Ovary (tissue), 9 donors: Measurements from ENCODE around the gene MYOF. TPM values are rescaled to one million over a fixed set of nuclear protein-coding genes. Genes with fewer than 3 reads are reported as not detected.

ENCODE experiments used
- DNase-seq, 5 donors: peaks; one replicate each; pipeline ENCODE4 v3.0.0-alpha.2; 2019 to 2020
- H3K27ac ChIP-seq, 2 donors: fragments of 200-600 bp; one replicate each; pipeline versions ENCODE4 v1.5.1 to v1.8.0; 2019 to 2022
- H3K27me3 ChIP-seq: fragments of 200-600 bp; one replicate; pipeline ENCODE4 v1.8.0; 2022
- H3K36me3 ChIP-seq: fragments of 200-600 bp; sonication (generic); one replicate; pipeline ENCODE4 v1.5.1; 2019
- H3K4me1 ChIP-seq: one replicate; pipeline ENCODE4 v1.8.1; 2013; ENCODE audit warnings: mild to moderate bottlenecking, moderate library complexity; ENCODE audit not compliant: insufficient read depth
- H3K4me3 ChIP-seq: fragments of 200-600 bp; sonication (generic); one replicate; pipeline ENCODE4 v1.5.1; 2017
- H3K9me3 ChIP-seq, 2 donors: fragments of 200-600 bp in 1 of 2; sonication (generic) in 1 of 2; one replicate each; pipeline versions ENCODE4 v1.5.1 to v1.8.1; 2013 to 2019; ENCODE audit warnings: mild to moderate bottlenecking in 1 of 2, moderate library complexity in 1 of 2
- EP300 ChIP-seq: sonication (generic); formaldehyde crosslinking; IDR thresholded peaks from one replicate; pipeline ENCODE4 v1.6.1; 2017; ENCODE audit warnings: antibody characterized with exemption
- POLR2A ChIP-seq: fragments of 450-650 bp; IDR thresholded peaks from one replicate; pipeline ENCODE4 v1.6.1; 2017; ENCODE audit warnings: antibody characterized with exemption, mild to moderate bottlenecking, moderate library complexity
- WGBS, 3 donors: extraction: QIAGEN DNeasy Blood & Tissue Kit in 1 of 3; methylation state at CpG; one replicate each; pipeline versions ENCODE4 v1.1.5 to v1.1.7; 2013 to 2017; 5-methylcytosine and 5-hydroxymethylcytosine counted together
- intact Hi-C, 4 donors: fragments of 100-400 bp; cut with DNase I; formaldehyde crosslinking; loops; one replicate each; pipeline versions ENCODE4 v1.11.0 to v1.15.1; 2022 to 2023
- polyA plus RNA-seq, 2 donors: library from polyadenylated mRNA; stranded (reverse); fragments of 200-250 nt in 1 of 2; fragments of 350-450 nt in 1 of 2; fragmentation: Illumina TruSeq in 1 of 2; extraction: RNeasy Lipid Tissue Mini Kit (QIAGEN cat#74804) in 1 of 2; gene quantifications; one replicate each; pipeline ENCODE4 v1.2.3, GENCODE V29; 2013 to 2014
- total RNA-seq, 7 donors: library from RNA; depleted of rRNA in 2 of 7; stranded (reverse); fragments of >200 nt in 2 of 7; fragmentation: NEBNext Ultra II Directional in 3 of 7; extraction: Animal tissue kit (Norgen Biotek cat#: 25700) in 3 of 7; gene quantifications; one replicate each; pipeline versions ENCODE4 v1.1.0 to v1.2.4, GENCODE V29; 2016 to 2023
- TF ChIP-seq, protein P1 (sequence below), 3 donors: fragments of 450-650 bp in 2 of 3; fragments of 200-600 bp in 1 of 3; IDR thresholded peaks; one replicate each; pipeline versions ENCODE4 v1.5.1 to v1.8.0; 2016 to 2022; ENCODE audit warnings: antibody characterized with exemption in 3 of 3, mild to moderate bottlenecking in 1 of 3
- donor health status: DM: no; HTN: no; CAD: no; lungs with moderate emphysema.
- donor health status: DM: no; HTN: no; CAD: no.
- donor health status: Bipolar disorder and iron deficiency.
- donor health status: DM: yes; HTN: yes; CAD: no.
- donor health status: DM: no; HTN: no; CAD: no.
- donor health status: DM: yes; HTN: yes; CAD: no.

The MYOF gene
- total and polyA plus RNA-seq, 9 donors: 7.9 to 89.0 (median 45.7) TPM

DNA sequence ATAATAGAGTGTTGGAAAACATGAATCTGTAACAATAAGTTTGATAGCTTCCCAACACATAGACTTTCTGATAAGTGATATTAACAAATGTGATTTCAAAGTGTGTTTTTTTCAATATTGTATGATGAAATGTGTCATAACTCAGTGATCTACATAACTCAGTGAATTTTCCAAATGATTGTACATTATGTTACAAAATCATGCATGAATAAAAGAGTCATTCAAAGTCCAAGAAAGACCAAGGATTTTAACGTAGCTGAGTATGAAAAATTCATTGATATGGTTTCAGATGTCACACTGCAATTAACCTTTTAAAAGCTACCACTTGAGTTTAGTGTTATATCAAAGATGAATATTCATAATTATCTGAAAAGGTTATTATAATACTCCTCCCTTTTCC, 111.2 kb downstream of the MYOF start:
- no peak for DNase-seq
- no peak overlapping the region for H3K27ac ChIP-seq
- intact Hi-C loops: no loop called here
- no peak for TF ChIP-seq POLR2A
- no peaks in the 10 kb centered on the region for H3K4me1 ChIP-seq
- no peaks in the 10 kb centered on the region for H3K36me3 ChIP-seq
- no peak overlapping the region for H3K4me3 ChIP-seq
- WGBS, 3 donors: 41 to 48% (median 45%) methylated on average over 1 of the region's 1 CpG
- no peaks in the 10 kb centered on the region for H3K27me3 ChIP-seq
- H3K9me3 ChIP-seq: no peaks in the 10 kb centered on the region

DNA sequence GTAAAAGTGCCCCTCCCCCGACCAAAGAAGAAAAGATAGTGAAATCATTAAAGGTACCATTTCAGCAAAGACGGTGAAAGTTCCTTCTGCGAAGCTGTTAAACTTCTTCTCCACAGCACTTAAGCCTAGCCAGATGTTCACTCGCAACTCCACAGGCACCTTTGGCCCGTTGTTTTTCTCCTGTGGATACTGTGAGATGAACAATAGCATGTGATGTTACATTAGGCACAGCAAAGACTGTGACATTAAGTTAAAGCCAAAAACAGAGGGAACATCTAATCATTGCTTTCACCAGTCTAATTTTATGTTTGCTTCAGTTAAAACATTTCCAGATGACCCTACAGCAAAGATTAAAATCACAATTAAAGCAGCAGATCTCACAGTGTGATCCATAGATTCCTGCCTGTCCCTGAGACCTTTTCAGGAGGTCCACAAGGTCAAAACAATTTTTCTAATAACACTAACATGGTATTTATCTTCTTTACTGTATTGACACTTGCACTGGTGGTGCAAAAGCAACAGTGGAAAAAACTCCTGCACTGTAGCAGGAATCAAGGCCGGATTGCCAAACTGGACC, 112.5 kb downstream of the MYOF start:
- Histone ChIP-seq H3K27me3 (no peaks in the 10 kb centered on the region), H3K4me3 (no peak overlapping the region)

DNA sequence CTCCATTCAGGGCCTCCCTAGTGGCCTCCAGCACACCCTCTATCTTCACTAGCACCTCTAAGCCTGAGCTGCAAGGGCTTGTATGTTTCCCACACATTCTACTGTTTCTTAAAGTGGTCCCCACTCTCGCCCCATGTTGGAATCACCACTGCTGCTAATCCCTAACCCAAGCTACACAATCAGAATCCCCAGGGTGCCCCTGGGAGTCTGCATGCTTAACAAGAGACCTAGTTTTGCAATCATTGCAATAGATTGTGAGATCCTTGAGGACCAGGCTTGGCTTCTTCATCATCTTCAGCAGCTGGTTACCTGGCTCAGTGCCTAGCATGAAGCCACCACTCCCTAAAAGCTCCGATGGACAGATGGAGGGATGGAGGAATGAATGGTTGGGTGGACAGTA, 113.9 kb downstream of the MYOF start:
- WGBS, 3 donors: 72 to 81% (median 74%) methylated on average over 2 of the region's 2 CpGs
- no peak for DNase-seq
- TF ChIP-seq POLR2A (no peak), EP300 (no peak)
- TF ChIP-seq, protein P1, sequence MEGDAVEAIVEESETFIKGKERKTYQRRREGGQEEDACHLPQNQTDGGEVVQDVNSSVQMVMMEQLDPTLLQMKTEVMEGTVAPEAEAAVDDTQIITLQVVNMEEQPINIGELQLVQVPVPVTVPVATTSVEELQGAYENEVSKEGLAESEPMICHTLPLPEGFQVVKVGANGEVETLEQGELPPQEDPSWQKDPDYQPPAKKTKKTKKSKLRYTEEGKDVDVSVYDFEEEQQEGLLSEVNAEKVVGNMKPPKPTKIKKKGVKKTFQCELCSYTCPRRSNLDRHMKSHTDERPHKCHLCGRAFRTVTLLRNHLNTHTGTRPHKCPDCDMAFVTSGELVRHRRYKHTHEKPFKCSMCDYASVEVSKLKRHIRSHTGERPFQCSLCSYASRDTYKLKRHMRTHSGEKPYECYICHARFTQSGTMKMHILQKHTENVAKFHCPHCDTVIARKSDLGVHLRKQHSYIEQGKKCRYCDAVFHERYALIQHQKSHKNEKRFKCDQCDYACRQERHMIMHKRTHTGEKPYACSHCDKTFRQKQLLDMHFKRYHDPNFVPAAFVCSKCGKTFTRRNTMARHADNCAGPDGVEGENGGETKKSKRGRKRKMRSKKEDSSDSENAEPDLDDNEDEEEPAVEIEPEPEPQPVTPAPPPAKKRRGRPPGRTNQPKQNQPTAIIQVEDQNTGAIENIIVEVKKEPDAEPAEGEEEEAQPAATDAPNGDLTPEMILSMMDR (IDR thresholded peaks at IDR 0.05): no peak
- Histone ChIP-seq H3K27ac (no peak overlapping the region), H3K9me3 (no peaks in the 10 kb centered on the region), H3K27me3 (no peaks in the 10 kb centered on the region), H3K4me1 (no peaks in the 10 kb centered on the region), H3K4me3 (no peak overlapping the region), H3K36me3 (no peaks in the 10 kb centered on the region)
- intact Hi-C loops: loop anchor here in 1 of 4 donors (5.0 kb wide), 1 partner anchor 119 kb away; no protein-coding TSS in a partner anchor

More for the DNA sequence above, 112.5 kb downstream of the MYOF start:
- no peak for DNase-seq
- intact Hi-C loops: loop anchor here in 1 of 4 donors (5.0 kb wide), 1 partner anchor 118 kb away; no protein-coding TSS in a partner anchor
- Histone ChIP-seq H3K27ac (no peak overlapping the region), H3K9me3 (no peaks in the 10 kb centered on the region), H3K4me1 (no peaks in the 10 kb centered on the region), H3K36me3 (no peaks in the 10 kb centered on the region)
- TF ChIP-seq, protein P1 (IDR thresholded peaks at IDR 0.05): no peak
- TF ChIP-seq POLR2A (no peak), EP300 (no peak)
- 80 to 88% (median 82%) methylated on average over 6 of the region's 6 CpGs for WGBS, 3 donors

DNA sequence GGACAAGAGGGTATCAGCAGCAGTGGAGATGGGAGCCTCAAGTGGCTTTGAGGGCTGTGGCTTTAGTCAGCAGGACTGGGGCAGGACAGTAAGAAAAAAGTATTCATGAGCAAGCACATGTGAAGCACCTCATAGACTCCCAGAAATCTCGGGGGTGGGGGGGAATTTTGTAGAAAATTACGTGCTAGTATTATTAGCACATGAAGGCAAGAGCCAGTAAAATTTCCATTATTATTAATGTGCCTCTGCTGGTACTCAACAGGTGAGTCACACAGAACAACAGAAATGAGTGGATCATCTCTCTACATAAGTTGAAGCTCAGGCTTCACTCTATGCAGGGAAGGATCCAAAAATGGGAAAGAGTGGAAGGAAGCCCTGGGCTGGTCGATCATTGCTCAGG, 114.5 kb downstream of the MYOF start:
- DNase-seq: no peak
- H3K27ac ChIP-seq: no peak overlapping the region
- TF ChIP-seq, protein P1 (IDR thresholded peaks at IDR 0.05): no peak
- TF ChIP-seq EP300 (no peak), POLR2A (no peak)
- WGBS, 3 donors: 91 to 93% (median 92%) methylated on average over 3 of the region's 3 CpGs
- intact Hi-C loops: loop anchor here in 1 of 4 donors (5.0 kb wide), 1 partner anchor 120 kb away; no protein-coding TSS in a partner anchor
- H3K4me1 ChIP-seq: no peaks in the 10 kb centered on the region
- no peak overlapping the region for H3K4me3 ChIP-seq
- H3K36me3 ChIP-seq: no peaks in the 10 kb centered on the region
- H3K9me3 ChIP-seq: no peaks in the 10 kb centered on the region
- no peaks in the 10 kb centered on the region for H3K27me3 ChIP-seq

DNA sequence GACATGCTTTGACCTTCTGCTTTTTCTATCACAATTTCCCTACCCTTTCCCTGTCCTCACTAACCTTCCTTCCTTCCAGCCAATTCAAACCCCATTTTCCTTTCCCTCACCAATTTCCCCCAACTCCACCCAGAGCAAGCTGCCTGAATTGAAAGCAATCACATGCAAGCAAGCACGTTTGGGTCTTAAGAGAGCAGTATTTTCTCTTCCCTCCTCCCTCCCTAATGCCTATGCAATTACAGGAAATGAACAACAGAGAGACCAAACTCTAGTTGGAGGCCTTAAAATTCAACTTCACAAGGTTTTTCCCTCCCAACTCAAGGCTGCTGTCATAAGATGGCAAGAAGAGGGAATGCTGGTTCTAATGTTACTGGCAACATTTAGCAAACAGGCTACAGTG, 117.2 kb downstream of the MYOF start:
- H3K4me3 ChIP-seq: no peak overlapping the region
- H3K9me3 ChIP-seq: no peaks in the 10 kb centered on the region
- TF ChIP-seq, protein P1 (IDR thresholded peaks at IDR 0.05): no peak
- no peak for TF ChIP-seq POLR2A
- H3K27ac ChIP-seq: no peak overlapping the region
- no peaks in the 10 kb centered on the region for H3K36me3 ChIP-seq
- no peak for DNase-seq
- WGBS, 3 donors: 37 to 43% (median 40%) methylated on average over 1 of the region's 1 CpG
- intact Hi-C loops: loop anchor here in 1 of 4 donors (5.0 kb wide), 1 partner anchor 122 kb away; no protein-coding TSS in a partner anchor
- no peaks in the 10 kb centered on the region for H3K4me1 ChIP-seq
- H3K27me3 ChIP-seq: no peaks in the 10 kb centered on the region
